ENCODE results near the gene LUC7L2. TPM values are rescaled to one million over a fixed set of nuclear protein-coding genes. Genes with fewer than 3 reads are reported as not detected.

Gene LUC7L2
- total RNA-seq, 5 donors from 2014 or later (not counting 1 experiment from before 2014, with no cell fraction given): 131 to 169 (median 142) TPM

GRCh38 chr7:139446051-139446890 lies 86.6 kb downstream of the LUC7L2 start:
- no peaks in the 10 kb centered on the region for H3K4me1 Mint-ChIP-seq
- H3K27ac Mint-ChIP-seq: no peak overlapping the region
- no peaks in the 10 kb centered on the region for H3K9me3 ChIP-seq
- no peaks in the 10 kb centered on the region for H3K27me3 ChIP-seq (replicated peaks in 1 of 2; ENCODE audit: control insufficient read depth in 2 of 2, extremely low read depth in 1 of 2, insufficient read depth in 2 of 2, low read length in 1 of 2)
- H3K27ac ChIP-seq (ENCODE audit: low read length): no peak overlapping the region
- H3K27me3 Mint-ChIP-seq: no peaks in the 10 kb centered on the region
- POLR2A ChIA-PET: interaction anchor here (0.6 kb wide), 2 partner anchors 13 to 90 kb away, joined by 6 to 7 read pairs; no protein-coding TSS in a partner anchor
- no peaks in the 10 kb centered on the region for H3K4me1 ChIP-seq (ENCODE audit: control insufficient read depth in 1 of 2, extremely low read depth in 1 of 2, insufficient read depth in 2 of 2, low read length in 2 of 2)
- H3K9me3 Mint-ChIP-seq: no peaks in the 10 kb centered on the region
- CTCF ChIA-PET: interaction anchor here in 1 of 2 donors (2.0 kb wide), 1 partner anchor 11 kb away, joined by 6 read pairs; no protein-coding TSS in a partner anchor
- no peak overlapping the region for H3K4me3 ChIP-seq (ENCODE audit: control insufficient read depth in 1 of 2, extremely low read depth in 1 of 2, low read length in 1 of 2)
- ATAC-seq (replicated peaks in 1 of 4) (no peak), DNase-seq (no peak)
- 91% methylated on average over 11 of the region's 20 CpGs for WGBS (ENCODE audit: insufficient coverage)
- H3K4me3 Mint-ChIP-seq: no peak overlapping the region
- H3K36me3 Mint-ChIP-seq: no peaks in the 10 kb centered on the region
- H3K36me3 ChIP-seq (ENCODE audit: control insufficient read depth in 2 of 2, extremely low read depth in 1 of 2, insufficient read depth in 1 of 2, low read length in 1 of 2): no peaks in the 10 kb centered on the region

GRCh38 chr7:139450851-139451250 lies 91.2 kb downstream of the LUC7L2 start:
- no peaks in the 10 kb centered on the region for H3K4me1 Mint-ChIP-seq
- Histone ChIP-seq H3K36me3 (ENCODE audit: control insufficient read depth in 2 of 2, extremely low read depth in 1 of 2, insufficient read depth in 1 of 2, low read length in 1 of 2) (no peaks in the 10 kb centered on the region), H3K27me3 (replicated peaks in 1 of 2; ENCODE audit: control insufficient read depth in 2 of 2, extremely low read depth in 1 of 2, insufficient read depth in 2 of 2, low read length in 1 of 2) (no peaks in the 10 kb centered on the region), H3K27ac (ENCODE audit: low read length) (no peak overlapping the region), H3K9me3 (no peaks in the 10 kb centered on the region), H3K4me3 (ENCODE audit: control insufficient read depth in 1 of 2, extremely low read depth in 1 of 2, low read length in 1 of 2) (no peak overlapping the region), H3K4me1 (ENCODE audit: control insufficient read depth in 1 of 2, extremely low read depth in 1 of 2, insufficient read depth in 2 of 2, low read length in 2 of 2) (no peaks in the 10 kb centered on the region)
- no peaks in the 10 kb centered on the region for H3K36me3 Mint-ChIP-seq
- H3K9me3 Mint-ChIP-seq: no peaks in the 10 kb centered on the region
- ATAC-seq (replicated peaks in 1 of 4) (no peak), DNase-seq (no peak)
- WGBS (ENCODE audit: insufficient coverage): 95% methylated on average over 3 of the region's 6 CpGs
- H3K27me3 Mint-ChIP-seq: no peaks in the 10 kb centered on the region
- no peak overlapping the region for H3K27ac Mint-ChIP-seq
- H3K4me3 Mint-ChIP-seq: no peak overlapping the region
- POLR2A ChIA-PET: no interaction called here
- CTCF ChIA-PET: no interaction called here

- no peaks in the 10 kb centered on the region for H3K27me3 Mint-ChIP-seq
- POLR2A ChIA-PET: interaction anchor here in 1 of 2 donors (0.6 kb wide), 1 partner anchor 19 kb away, joined by 5 read pairs; no protein-coding TSS in a partner anchor
- Histone ChIP-seq H3K9me3 (no peaks in the 10 kb centered on the region), H3K27ac (ENCODE audit: low read length) (no peak overlapping the region), H3K36me3 (ENCODE audit: control insufficient read depth in 2 of 2, extremely low read depth in 1 of 2, insufficient read depth in 1 of 2, low read length in 1 of 2) (no peaks in the 10 kb centered on the region), H3K27me3 (replicated peaks in 1 of 2; ENCODE audit: control insufficient read depth in 2 of 2, extremely low read depth in 1 of 2, insufficient read depth in 2 of 2, low read length in 1 of 2) (no peaks in the 10 kb centered on the region), H3K4me3 (ENCODE audit: control insufficient read depth in 1 of 2, extremely low read depth in 1 of 2, low read length in 1 of 2) (no peak overlapping the region), H3K4me1 (ENCODE audit: control insufficient read depth in 1 of 2, extremely low read depth in 1 of 2, insufficient read depth in 2 of 2, low read length in 2 of 2) (no peaks in the 10 kb centered on the region)
- no peaks in the 10 kb centered on the region for H3K4me1 Mint-ChIP-seq
- CTCF ChIA-PET: interaction anchor here in 1 of 2 donors (0.6 kb wide), 1 partner anchor 645 kb away, joined by 7 read pairs; no protein-coding TSS in a partner anchor
- 57% methylated on average over 1 of the region's 6 CpGs for WGBS (ENCODE audit: insufficient coverage)
- no peaks in the 10 kb centered on the region for H3K36me3 Mint-ChIP-seq
- no peak overlapping the region for H3K27ac Mint-ChIP-seq
- no peak for DNase-seq
- no peaks in the 10 kb centered on the region for H3K9me3 Mint-ChIP-seq
- no peak for ATAC-seq (replicated peaks in 1 of 4)
- H3K4me3 Mint-ChIP-seq: no peak overlapping the region
Observed at GRCh38 chr7:139451638-139452037, 91.9 kb downstream of the LUC7L2 start.

GRCh38 chr7:139452958-139453672 lies 93.4 kb downstream of the LUC7L2 start:
- POLR2A ChIA-PET: interaction anchor here in 1 of 2 donors (0.6 kb wide), 1 partner anchor 295 kb away, joined by 3 read pairs; no protein-coding TSS in a partner anchor
- no peaks in the 10 kb centered on the region for H3K4me1 ChIP-seq (ENCODE audit: control insufficient read depth in 1 of 2, extremely low read depth in 1 of 2, insufficient read depth in 2 of 2, low read length in 2 of 2)
- Mint-ChIP-seq H3K27ac (no peak overlapping the region), H3K36me3 (no peaks in the 10 kb centered on the region), H3K4me3 (no peak overlapping the region), H3K27me3 (no peaks in the 10 kb centered on the region), H3K9me3 (no peaks in the 10 kb centered on the region), H3K4me1 (no peaks in the 10 kb centered on the region)
- ATAC-seq (replicated peaks in 1 of 4): no peak
- no peaks in the 10 kb centered on the region for H3K9me3 ChIP-seq
- WGBS (ENCODE audit: insufficient coverage): 90% methylated on average over 10 of the region's 12 CpGs
- no peaks in the 10 kb centered on the region for H3K36me3 ChIP-seq (ENCODE audit: control insufficient read depth in 2 of 2, extremely low read depth in 1 of 2, insufficient read depth in 1 of 2, low read length in 1 of 2)
- CTCF ChIA-PET: no interaction called here
- DNase-seq: no peak
- H3K4me3 ChIP-seq (ENCODE audit: control insufficient read depth in 1 of 2, extremely low read depth in 1 of 2, low read length in 1 of 2): no peak overlapping the region
- H3K27me3 ChIP-seq (replicated peaks in 1 of 2; ENCODE audit: control insufficient read depth in 2 of 2, extremely low read depth in 1 of 2, insufficient read depth in 2 of 2, low read length in 1 of 2): no peaks in the 10 kb centered on the region
- no peak overlapping the region for H3K27ac ChIP-seq (ENCODE audit: low read length)

GRCh38 chr7:139453673-139454321 lies 94.1 kb downstream of the LUC7L2 start:
- CTCF ChIA-PET: no interaction called here

GRCh38 chr7:139455789-139456188 lies 96.1 kb downstream of the LUC7L2 start:
- Mint-ChIP-seq H3K4me3 (no peak overlapping the region), H3K27ac (no peak overlapping the region), H3K4me1 (no peaks in the 10 kb centered on the region), H3K27me3 (no peaks in the 10 kb centered on the region), H3K36me3 (no peaks in the 10 kb centered on the region), H3K9me3 (no peaks in the 10 kb centered on the region)
- H3K27ac ChIP-seq (ENCODE audit: low read length): no peak overlapping the region
- ChIA-PET CTCF (interaction anchor here in 1 of 2 donors (0.7 kb wide), 1 partner anchor 99 kb away, joined by 6 read pairs; no protein-coding TSS in a partner anchor), POLR2A (no interaction called here)
- WGBS (ENCODE audit: insufficient coverage): 100% methylated on average over 1 of the region's 4 CpGs
- H3K4me1 ChIP-seq (ENCODE audit: control insufficient read depth in 1 of 2, extremely low read depth in 1 of 2, insufficient read depth in 2 of 2, low read length in 2 of 2): no peaks in the 10 kb centered on the region
- peaks cover 0 to 4% of the 10 kb centered on the region in 2 experiments for H3K27me3 ChIP-seq (replicated peaks in 1 of 2; ENCODE audit: control insufficient read depth in 2 of 2, extremely low read depth in 1 of 2, insufficient read depth in 2 of 2, low read length in 1 of 2)
- ATAC-seq (replicated peaks in 1 of 4) (no peak), DNase-seq (no peak)
- H3K36me3 ChIP-seq (ENCODE audit: control insufficient read depth in 2 of 2, extremely low read depth in 1 of 2, insufficient read depth in 1 of 2, low read length in 1 of 2): no peaks in the 10 kb centered on the region
- no peaks in the 10 kb centered on the region for H3K9me3 ChIP-seq
- no peak overlapping the region for H3K4me3 ChIP-seq (ENCODE audit: control insufficient read depth in 1 of 2, extremely low read depth in 1 of 2, low read length in 1 of 2)

More at GRCh38 chr7:139453673-139454321, 94.1 kb downstream of the LUC7L2 start:
- Histone ChIP-seq H3K4me3 (ENCODE audit: control insufficient read depth in 1 of 2, extremely low read depth in 1 of 2, low read length in 1 of 2) (no peak overlapping the region), H3K27me3 (replicated peaks in 1 of 2; ENCODE audit: control insufficient read depth in 2 of 2, extremely low read depth in 1 of 2, insufficient read depth in 2 of 2, low read length in 1 of 2) (no peaks in the 10 kb centered on the region), H3K27ac (ENCODE audit: low read length) (no peak overlapping the region), H3K9me3 (no peaks in the 10 kb centered on the region), H3K36me3 (ENCODE audit: control insufficient read depth in 2 of 2, extremely low read depth in 1 of 2, insufficient read depth in 1 of 2, low read length in 1 of 2) (no peaks in the 10 kb centered on the region), H3K4me1 (ENCODE audit: control insufficient read depth in 1 of 2, extremely low read depth in 1 of 2, insufficient read depth in 2 of 2, low read length in 2 of 2) (no peaks in the 10 kb centered on the region)
- H3K4me3 Mint-ChIP-seq: no peak overlapping the region
- no peak overlapping the region for H3K27ac Mint-ChIP-seq
- no peak for ATAC-seq (replicated peaks in 1 of 4)
- H3K27me3 Mint-ChIP-seq: no peaks in the 10 kb centered on the region
- DNase-seq: no peak
- H3K9me3 Mint-ChIP-seq: no peaks in the 10 kb centered on the region
- POLR2A ChIA-PET: no interaction called here
- no peaks in the 10 kb centered on the region for H3K36me3 Mint-ChIP-seq
- H3K4me1 Mint-ChIP-seq: no peaks in the 10 kb centered on the region
- 94% methylated on average over 10 of the region's 20 CpGs for WGBS (ENCODE audit: insufficient coverage)

All from T-cell (primary cell).